ENCODE data around the gene CDC25B. TPM values are rescaled to one million over a fixed set of nuclear protein-coding genes. Genes with fewer than 3 reads are reported as not detected.

CDC25B gene
- total RNA-seq, 1 donor from 2014 or later, result 51.1 TPM

GRCh38 chr20:3781153-3781910, 14.8 kb upstream of the CDC25B start, which contains the start of gene SPEF1:
TSS of gene SPEF1 (minus strand) at chr20:3781448. CDS start at chr20:3781287, 161 bp downstream.
- peak; percentile 67 for TF ChIP-seq CTCF (conservative IDR thresholded peaks at IDR 0.05)
- DNase-seq (ENCODE audit: extremely low spot score, unreplicated experiment), result no peak
- Mint-ChIP-seq H3K27ac (peak within 1 kb of the TSS; percentile 75), H3K36me3 (no peaks in the 10 kb centered on the region), H3K4me3 (peak within 1 kb of the TSS; percentile 83), H3K4me1 (ENCODE audit: unreplicated experiment) (peaks cover 32% of the 10 kb centered on the region), H3K27me3 (peaks cover 29% of the 10 kb centered on the region), H3K9me3 (no peaks in the 10 kb centered on the region)

GRCh38 chr20:3782597-3782996, 13.5 kb upstream of the CDC25B start:
- peaks cover 20% of the 10 kb centered on the region for H3K27me3 Mint-ChIP-seq
- H3K36me3 Mint-ChIP-seq, result no peaks in the 10 kb centered on the region
- H3K27ac Mint-ChIP-seq, result peak overlapping the region; percentile 81
- H3K4me3 Mint-ChIP-seq, result peak overlapping the region; percentile 76
- no peak for DNase-seq (ENCODE audit: extremely low spot score, unreplicated experiment)
- TF ChIP-seq CTCF (conservative IDR thresholded peaks at IDR 0.05), result no peak
- H3K9me3 Mint-ChIP-seq, result no peaks in the 10 kb centered on the region
- peaks cover 33% of the 10 kb centered on the region for H3K4me1 Mint-ChIP-seq (ENCODE audit: unreplicated experiment)

GRCh38 chr20:3783068-3783489, 13.0 kb upstream of the CDC25B start:
- Mint-ChIP-seq H3K27ac (peak overlapping the region; percentile 81), H3K4me3 (peak overlapping the region; percentile 76)

GRCh38 chr20:3783511-3784195, 12.5 kb upstream of the CDC25B start:
- no peak for TF ChIP-seq CTCF (conservative IDR thresholded peaks at IDR 0.05)
- DNase-seq (ENCODE audit: extremely low spot score, unreplicated experiment), result no peak
- H3K36me3 Mint-ChIP-seq, result no peaks in the 10 kb centered on the region
- peak overlapping the region; percentile 69 for H3K4me3 Mint-ChIP-seq
- no peaks in the 10 kb centered on the region for H3K9me3 Mint-ChIP-seq
- peak overlapping the region; percentile 79 for H3K27ac Mint-ChIP-seq
- H3K4me1 Mint-ChIP-seq (ENCODE audit: unreplicated experiment), result peaks cover 34% of the 10 kb centered on the region
- peaks cover 19% of the 10 kb centered on the region for H3K27me3 Mint-ChIP-seq

More at GRCh38 chr20:3783068-3783489, 13.0 kb upstream of the CDC25B start:
- no peak for TF ChIP-seq CTCF (conservative IDR thresholded peaks at IDR 0.05)
- no peak for DNase-seq (ENCODE audit: extremely low spot score, unreplicated experiment)
- Mint-ChIP-seq H3K27me3 (peaks cover 20% of the 10 kb centered on the region), H3K9me3 (no peaks in the 10 kb centered on the region), H3K36me3 (no peaks in the 10 kb centered on the region), H3K4me1 (ENCODE audit: unreplicated experiment) (peaks cover 34% of the 10 kb centered on the region)

GRCh38 chr20:3784216-3784853, 11.8 kb upstream of the CDC25B start:
- no peak for DNase-seq (ENCODE audit: extremely low spot score, unreplicated experiment)
- Mint-ChIP-seq H3K9me3 (no peaks in the 10 kb centered on the region), H3K4me1 (ENCODE audit: unreplicated experiment) (peaks cover 39% of the 10 kb centered on the region), H3K27me3 (peaks cover 18% of the 10 kb centered on the region), H3K27ac (no peak overlapping the region), H3K36me3 (no peaks in the 10 kb centered on the region), H3K4me3 (peak overlapping the region; percentile 69)
- TF ChIP-seq CTCF (conservative IDR thresholded peaks at IDR 0.05), result no peak
